ENCODE measurements around the gene PTPRN2. TPM values are rescaled to one million over a fixed set of nuclear protein-coding genes. Genes with fewer than 3 reads are reported as not detected.
"Not testable (repeated sequence)": the region's sequence is repeated elsewhere in the genome, so short reads cannot be mapped to it uniquely, and the experiment has no call there.

The PTPRN2 gene
- polyA plus RNA-seq, 1 experiment, result 0.02 TPM

DNA sequence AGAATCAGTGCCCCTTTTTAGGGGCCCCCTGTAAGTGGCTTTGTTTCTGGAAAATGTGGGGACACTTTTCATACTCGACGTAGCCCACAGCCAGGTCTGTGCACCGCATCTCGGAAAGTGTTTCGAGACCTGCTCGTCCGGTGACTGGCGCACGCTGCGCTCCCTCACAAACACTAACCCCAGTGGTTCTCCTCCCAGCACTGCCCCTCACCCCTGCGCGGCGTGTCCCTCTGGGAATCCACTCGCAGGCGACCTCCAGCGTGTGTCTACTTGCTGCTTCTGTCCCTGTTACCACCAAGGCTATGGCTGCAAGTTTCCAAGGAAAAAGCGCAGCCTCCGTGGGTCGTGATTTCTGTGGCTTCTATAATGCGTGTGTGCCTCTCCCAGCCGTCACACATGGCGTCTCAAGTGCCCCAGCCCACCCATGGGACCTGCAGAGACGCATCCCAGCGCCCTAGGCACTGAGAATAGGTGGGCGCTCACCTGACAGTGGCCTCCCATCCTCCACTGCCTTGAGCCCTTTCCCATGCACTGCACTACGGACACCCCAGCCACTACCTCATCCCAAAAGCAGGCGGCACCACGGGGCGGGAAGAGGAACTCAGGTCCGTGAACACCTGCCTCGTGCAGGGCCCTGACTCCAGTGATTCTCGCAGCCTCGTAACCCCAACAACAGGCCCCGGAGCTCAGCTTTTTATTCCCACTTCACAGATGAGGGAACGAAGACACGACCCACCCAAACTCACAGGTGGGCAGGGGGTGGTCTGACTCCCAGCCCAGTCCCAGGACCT, 49.3 kb downstream of the PTPRN2 start:
- ChIA-PET CTCF (no interaction called here), POLR2A (no interaction called here)
- no peak overlapping the region for H3K4me3 ChIP-seq (ENCODE audit: low read depth, low read length)
- TF ChIP-seq, protein P1, sequence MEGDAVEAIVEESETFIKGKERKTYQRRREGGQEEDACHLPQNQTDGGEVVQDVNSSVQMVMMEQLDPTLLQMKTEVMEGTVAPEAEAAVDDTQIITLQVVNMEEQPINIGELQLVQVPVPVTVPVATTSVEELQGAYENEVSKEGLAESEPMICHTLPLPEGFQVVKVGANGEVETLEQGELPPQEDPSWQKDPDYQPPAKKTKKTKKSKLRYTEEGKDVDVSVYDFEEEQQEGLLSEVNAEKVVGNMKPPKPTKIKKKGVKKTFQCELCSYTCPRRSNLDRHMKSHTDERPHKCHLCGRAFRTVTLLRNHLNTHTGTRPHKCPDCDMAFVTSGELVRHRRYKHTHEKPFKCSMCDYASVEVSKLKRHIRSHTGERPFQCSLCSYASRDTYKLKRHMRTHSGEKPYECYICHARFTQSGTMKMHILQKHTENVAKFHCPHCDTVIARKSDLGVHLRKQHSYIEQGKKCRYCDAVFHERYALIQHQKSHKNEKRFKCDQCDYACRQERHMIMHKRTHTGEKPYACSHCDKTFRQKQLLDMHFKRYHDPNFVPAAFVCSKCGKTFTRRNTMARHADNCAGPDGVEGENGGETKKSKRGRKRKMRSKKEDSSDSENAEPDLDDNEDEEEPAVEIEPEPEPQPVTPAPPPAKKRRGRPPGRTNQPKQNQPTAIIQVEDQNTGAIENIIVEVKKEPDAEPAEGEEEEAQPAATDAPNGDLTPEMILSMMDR (IDR thresholded peaks at IDR 0.05; ENCODE audit: low read depth, low read length), result no peak
- no peaks in the 10 kb centered on the region for H3K27me3 ChIP-seq (ENCODE audit: control insufficient read depth, insufficient read depth, low read length)
- peaks cover 77% of the 10 kb centered on the region for H3K9me3 ChIP-seq (ENCODE audit: control insufficient read depth, insufficient read depth, low read length)
- H3K27ac ChIP-seq (ENCODE audit: low read depth, low read length), result no peak overlapping the region
- no peak for DNase-seq (ENCODE audit: low read depth, low spot score)

DNA sequence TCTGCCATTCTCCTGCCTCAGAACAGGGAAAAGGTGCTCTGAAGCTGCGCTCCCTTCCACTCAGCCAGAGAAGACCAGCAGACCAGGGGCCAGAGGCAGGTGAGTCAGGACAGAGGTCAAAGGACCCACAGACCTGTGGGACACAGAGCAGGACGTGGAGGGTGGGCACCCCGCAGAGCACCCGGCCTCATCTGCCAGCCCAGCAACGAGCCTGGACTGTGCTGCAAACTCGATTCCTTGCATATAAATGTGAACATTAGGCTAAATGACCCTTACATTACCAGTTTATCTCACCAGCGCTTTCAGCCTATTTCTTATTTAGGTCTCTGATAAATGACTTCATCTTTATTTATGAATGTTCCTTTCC, 50.1 kb downstream of the PTPRN2 start:
- H3K4me3 ChIP-seq (ENCODE audit: low read depth, low read length), result no peak overlapping the region
- ChIA-PET POLR2A (no interaction called here), CTCF (no interaction called here)
- TF ChIP-seq, protein P1 (IDR thresholded peaks at IDR 0.05; ENCODE audit: low read depth, low read length), result no peak
- DNase-seq (ENCODE audit: low read depth, low spot score), result no peak
- H3K9me3 ChIP-seq (ENCODE audit: control insufficient read depth, insufficient read depth, low read length), result peaks cover 79% of the 10 kb centered on the region
- no peaks in the 10 kb centered on the region for H3K27me3 ChIP-seq (ENCODE audit: control insufficient read depth, insufficient read depth, low read length)
- H3K27ac ChIP-seq (ENCODE audit: low read depth, low read length), result no peak overlapping the region

DNA sequence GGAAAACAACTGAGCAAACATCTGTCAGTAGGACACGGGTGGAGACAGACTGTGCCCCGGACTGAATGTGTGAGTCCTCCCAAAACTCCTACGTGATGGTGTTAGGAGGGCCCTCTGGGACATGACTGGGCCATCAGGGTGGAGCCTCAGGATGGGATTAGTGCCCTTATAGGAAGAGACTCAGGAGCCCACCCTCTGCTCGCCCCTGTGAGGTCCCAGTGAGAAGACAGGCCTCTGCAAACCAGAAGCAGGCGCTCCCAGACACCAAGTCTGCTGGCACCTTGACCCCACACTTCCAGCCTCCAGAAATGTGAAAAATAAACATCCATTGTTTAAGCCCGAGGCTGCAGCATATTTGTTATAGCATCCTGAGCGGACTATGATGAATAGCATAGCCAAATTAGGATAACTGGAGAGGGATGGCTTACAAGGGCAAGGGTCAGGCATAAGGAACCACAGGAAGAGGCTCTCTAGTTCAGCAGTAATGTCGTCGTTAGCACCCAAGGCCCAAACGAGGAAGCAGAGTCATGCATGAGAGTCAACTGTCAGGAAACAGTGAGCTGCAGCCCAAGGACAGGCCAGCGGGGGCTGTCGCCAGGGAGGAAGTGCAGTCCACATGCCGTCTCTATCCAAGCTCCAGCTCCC, 50.6 kb downstream of the PTPRN2 start:
- Histone ChIP-seq H3K27me3 (ENCODE audit: control insufficient read depth, insufficient read depth, low read length) (no peaks in the 10 kb centered on the region), H3K4me3 (ENCODE audit: low read depth, low read length) (no peak overlapping the region), H3K27ac (ENCODE audit: low read depth, low read length) (no peak overlapping the region), H3K9me3 (ENCODE audit: control insufficient read depth, insufficient read depth, low read length) (peaks cover 79% of the 10 kb centered on the region)
- TF ChIP-seq, protein P1 (IDR thresholded peaks at IDR 0.05; ENCODE audit: low read depth, low read length), result no peak
- POLR2A ChIA-PET, result no interaction called here
- CTCF ChIA-PET, result no interaction called here
- no peak for DNase-seq (ENCODE audit: low read depth, low spot score)

DNA sequence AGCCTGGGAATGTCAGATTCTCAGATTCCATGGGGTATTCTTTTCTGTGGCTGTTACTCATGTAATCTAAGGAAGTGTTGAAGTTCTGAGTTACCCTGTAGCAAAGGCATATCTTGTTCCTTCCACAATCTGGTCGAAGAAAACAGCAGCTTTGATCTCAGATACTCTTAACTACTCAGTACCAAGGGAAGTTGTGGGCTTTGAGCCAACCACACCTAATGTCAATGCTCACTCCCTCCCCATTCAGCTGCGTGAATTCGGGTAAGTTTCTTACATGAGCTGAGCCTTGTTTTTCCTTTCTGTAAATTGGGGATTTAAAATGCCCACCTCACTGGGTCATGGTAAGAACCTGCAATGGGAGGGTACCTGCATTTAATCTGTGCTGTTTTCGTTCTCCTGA, 52.5 kb downstream of the PTPRN2 start:
- no peaks in the 10 kb centered on the region for H3K27me3 ChIP-seq (ENCODE audit: control insufficient read depth, insufficient read depth, low read length)
- POLR2A ChIA-PET, result no interaction called here
- H3K4me3 ChIP-seq (ENCODE audit: low read depth, low read length), result no peak overlapping the region
- TF ChIP-seq, protein P1 (IDR thresholded peaks at IDR 0.05; ENCODE audit: low read depth, low read length), result no peak
- H3K9me3 ChIP-seq (ENCODE audit: control insufficient read depth, insufficient read depth, low read length), result peaks cover 89% of the 10 kb centered on the region
- CTCF ChIA-PET, result no interaction called here
- no peak overlapping the region for H3K27ac ChIP-seq (ENCODE audit: low read depth, low read length)
- DNase-seq (ENCODE audit: low read depth, low spot score), result no peak

DNA sequence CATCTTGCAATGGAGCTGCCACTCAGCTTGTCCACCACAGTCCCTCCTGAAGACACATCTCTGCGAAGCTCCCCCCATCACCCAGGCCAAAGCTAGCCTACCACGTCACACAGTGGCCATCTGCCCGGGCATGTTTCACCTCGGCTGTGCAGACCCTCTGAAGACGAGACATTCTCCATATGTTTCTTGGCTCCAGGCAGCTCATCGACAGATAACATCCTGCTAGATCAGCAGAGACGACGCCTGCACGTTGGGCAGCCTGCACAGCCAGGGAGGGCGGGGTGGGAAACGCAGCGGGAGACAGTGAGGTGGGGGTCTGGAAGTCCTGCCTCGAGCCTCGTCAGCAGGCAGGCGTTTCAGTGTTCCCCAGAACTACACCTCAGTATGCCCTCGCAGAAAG, 53.0 kb downstream of the PTPRN2 start:
- DNase-seq (ENCODE audit: low read depth, low spot score), result no peak
- no peaks in the 10 kb centered on the region for H3K27me3 ChIP-seq (ENCODE audit: control insufficient read depth, insufficient read depth, low read length)
- H3K4me3 ChIP-seq (ENCODE audit: low read depth, low read length), result no peak overlapping the region
- ChIA-PET CTCF (no interaction called here), POLR2A (no interaction called here)
- H3K27ac ChIP-seq (ENCODE audit: low read depth, low read length), result no peak overlapping the region
- H3K9me3 ChIP-seq (ENCODE audit: control insufficient read depth, insufficient read depth, low read length), result peaks cover 88% of the 10 kb centered on the region
- TF ChIP-seq, protein P1 (IDR thresholded peaks at IDR 0.05; ENCODE audit: low read depth, low read length), result no peak

DNA sequence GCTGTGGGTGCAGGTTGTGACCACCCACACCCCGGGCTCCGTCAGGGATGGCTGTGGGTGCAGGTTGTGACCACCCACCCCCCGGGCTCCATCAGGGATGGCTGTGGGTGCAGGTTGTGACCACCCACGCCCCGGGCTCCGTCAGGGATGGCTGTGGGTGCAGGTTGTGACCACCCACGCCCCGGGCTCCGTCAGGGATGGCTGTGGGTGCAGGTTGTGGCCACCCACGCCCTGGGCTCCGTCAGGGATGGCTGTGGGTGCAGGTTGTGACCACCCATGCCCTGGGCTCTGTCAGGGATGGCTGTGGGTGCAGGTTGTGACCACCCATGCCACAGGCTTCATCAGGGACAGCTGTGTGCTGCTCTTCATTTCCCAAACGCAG, 53.5 kb downstream of the PTPRN2 start:
- DNase-seq (ENCODE audit: low read depth, low spot score), result not testable (repeated sequence)

More for the DNA sequence above, 53.5 kb downstream of the PTPRN2 start:
- H3K4me3 ChIP-seq (ENCODE audit: low read depth, low read length); CTCF ChIA-PET; H3K27me3 ChIP-seq (ENCODE audit: control insufficient read depth, insufficient read depth, low read length); H3K27ac ChIP-seq (ENCODE audit: low read depth, low read length); POLR2A ChIA-PET: not testable (repeated sequence)
- peaks cover 88% of the 10 kb centered on the region for H3K9me3 ChIP-seq (ENCODE audit: control insufficient read depth, insufficient read depth, low read length)
